Measurements from ENCODE around the gene GRB14. TPM values are rescaled to one million over a fixed set of nuclear protein-coding genes. Genes with fewer than 3 reads are reported as not detected.
A peak's percentile ranks its signal among the peaks of the same experiment; 100 is the strongest.

Gene GRB14
- total RNA-seq, 1 donor from 2014 or later, result 11.1 TPM

DNA sequence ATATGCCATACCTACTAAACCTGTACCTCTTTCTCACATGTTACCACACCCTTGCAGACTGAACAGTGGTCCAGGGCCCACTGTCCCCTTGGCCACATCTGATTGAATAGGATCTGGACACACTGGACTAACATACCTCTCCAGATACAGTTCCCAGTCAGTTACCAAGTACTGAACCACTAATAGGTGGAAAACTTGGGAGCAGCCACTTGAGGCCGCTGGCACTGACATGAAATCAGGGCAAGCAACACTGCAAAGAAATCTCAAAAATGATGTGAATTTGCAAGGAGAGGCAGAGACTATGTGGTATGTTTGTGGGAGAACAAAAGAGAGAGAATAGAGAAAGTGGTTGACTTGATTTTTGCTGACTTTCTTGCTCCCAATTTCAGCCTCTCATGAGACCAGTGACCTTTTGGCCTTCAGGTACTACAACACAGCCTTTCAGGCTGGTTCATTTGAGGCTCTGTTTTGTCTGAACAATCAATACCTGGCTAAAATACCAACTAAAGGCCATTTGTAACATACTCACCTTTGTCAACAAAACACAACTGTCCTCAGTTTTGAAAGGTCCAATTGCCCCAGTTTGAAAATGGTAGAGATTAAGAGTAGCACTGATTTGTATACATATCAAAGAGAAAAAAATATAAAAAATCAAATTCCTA is 7.8 kb downstream of the GRB14 start:
- Mint-ChIP-seq H3K4me3 (ENCODE audit: unreplicated experiment) (no peak overlapping the region), H3K4me1 (ENCODE audit: low read depth, unreplicated experiment) (peaks cover 14% of the 10 kb centered on the region), H3K9me3 (ENCODE audit: unreplicated experiment) (no peaks in the 10 kb centered on the region), H3K36me3 (ENCODE audit: low read depth, unreplicated experiment) (peaks cover 1% of the 10 kb centered on the region), H3K27me3 (ENCODE audit: low read depth, unreplicated experiment) (no peaks in the 10 kb centered on the region), H3K27ac (ENCODE audit: unreplicated experiment) (no peak overlapping the region)
- Histone ChIP-seq H3K79me2 (ENCODE audit: insufficient read depth, low read length) (no peaks in the 10 kb centered on the region), H3K27ac (ENCODE audit: low read depth, low read length) (no peak overlapping the region), H3K27me3 (ENCODE audit: insufficient read depth, low read length) (no peaks in the 10 kb centered on the region), H3K36me3 (ENCODE audit: insufficient read depth, low read length) (no peaks in the 10 kb centered on the region), H3K4me3 (ENCODE audit: insufficient read depth, low read depth, low read length) (no peak overlapping the region), H4K20me1 (ENCODE audit: insufficient read depth, low read length) (no peaks in the 10 kb centered on the region), H3K4me2 (ENCODE audit: low read length) (no peak overlapping the region), H3K9me3 (ENCODE audit: insufficient read depth, low read depth, low read length) (no peaks in the 10 kb centered on the region), H3K9ac (ENCODE audit: low read length) (no peak overlapping the region), H3K4me1 (ENCODE audit: insufficient read depth, low read length) (peaks cover 6% of the 10 kb centered on the region), H2AFZ (ENCODE audit: low read depth, low read length) (no peak overlapping the region)
- no peak for TF ChIP-seq EZH2 (IDR thresholded peaks at IDR 0.05; ENCODE audit: insufficient read depth, low read length)
- no peak for TF ChIP-seq CTCF (IDR thresholded peaks at IDR 0.05; ENCODE audit: insufficient read depth, low read depth, low read length)
- DNase-seq (ENCODE audit: low read depth), result no peak
- no peak for FAIRE-seq

DNA sequence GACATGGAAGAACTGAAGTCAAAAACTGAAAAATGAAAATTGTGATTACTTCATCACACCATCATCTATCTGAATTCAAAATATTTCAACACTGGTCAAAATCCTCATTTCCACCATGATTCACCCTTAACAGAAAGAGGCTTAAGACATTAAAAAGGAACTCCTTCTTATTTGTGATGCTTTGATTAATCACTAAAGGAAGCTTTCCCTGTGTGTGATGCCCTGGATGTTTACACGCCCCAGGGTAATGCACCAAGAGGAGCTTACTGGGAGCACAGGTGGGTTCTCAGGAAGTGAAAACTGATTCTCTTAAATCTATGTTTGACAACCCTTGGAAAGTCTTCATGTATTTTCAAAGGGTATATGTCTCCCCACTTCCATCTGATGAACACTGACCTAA is 11.5 kb downstream of the GRB14 start:
- no peaks in the 10 kb centered on the region for H3K4me1 ChIP-seq (ENCODE audit: insufficient read depth, low read length)
- Mint-ChIP-seq H3K4me1 (ENCODE audit: low read depth, unreplicated experiment) (peaks cover 24% of the 10 kb centered on the region), H3K27me3 (ENCODE audit: low read depth, unreplicated experiment) (no peaks in the 10 kb centered on the region), H3K9me3 (ENCODE audit: unreplicated experiment) (no peaks in the 10 kb centered on the region), H3K36me3 (ENCODE audit: low read depth, unreplicated experiment) (peaks cover 1% of the 10 kb centered on the region), H3K27ac (ENCODE audit: unreplicated experiment) (no peak overlapping the region), H3K4me3 (ENCODE audit: unreplicated experiment) (no peak overlapping the region)
- no peak for DNase-seq (ENCODE audit: low read depth)
- no peaks in the 10 kb centered on the region for H3K27me3 ChIP-seq (ENCODE audit: insufficient read depth, low read length)
- no peak overlapping the region for H3K4me2 ChIP-seq (ENCODE audit: low read length)
- no peak overlapping the region for H3K27ac ChIP-seq (ENCODE audit: low read depth, low read length)
- peak; percentile 9 for FAIRE-seq
- no peaks in the 10 kb centered on the region for H3K9me3 ChIP-seq (ENCODE audit: insufficient read depth, low read depth, low read length)
- H3K9ac ChIP-seq (ENCODE audit: low read length), result no peak overlapping the region
- H2AFZ ChIP-seq (ENCODE audit: low read depth, low read length), result no peak overlapping the region
- no peaks in the 10 kb centered on the region for H3K79me2 ChIP-seq (ENCODE audit: insufficient read depth, low read length)
- H3K4me3 ChIP-seq (ENCODE audit: insufficient read depth, low read depth, low read length), result no peak overlapping the region
- TF ChIP-seq CTCF (IDR thresholded peaks at IDR 0.05; ENCODE audit: insufficient read depth, low read depth, low read length) (no peak), EZH2 (IDR thresholded peaks at IDR 0.05; ENCODE audit: insufficient read depth, low read length) (no peak)
- no peaks in the 10 kb centered on the region for H3K36me3 ChIP-seq (ENCODE audit: insufficient read depth, low read length)
- no peaks in the 10 kb centered on the region for H4K20me1 ChIP-seq (ENCODE audit: insufficient read depth, low read length)

DNA sequence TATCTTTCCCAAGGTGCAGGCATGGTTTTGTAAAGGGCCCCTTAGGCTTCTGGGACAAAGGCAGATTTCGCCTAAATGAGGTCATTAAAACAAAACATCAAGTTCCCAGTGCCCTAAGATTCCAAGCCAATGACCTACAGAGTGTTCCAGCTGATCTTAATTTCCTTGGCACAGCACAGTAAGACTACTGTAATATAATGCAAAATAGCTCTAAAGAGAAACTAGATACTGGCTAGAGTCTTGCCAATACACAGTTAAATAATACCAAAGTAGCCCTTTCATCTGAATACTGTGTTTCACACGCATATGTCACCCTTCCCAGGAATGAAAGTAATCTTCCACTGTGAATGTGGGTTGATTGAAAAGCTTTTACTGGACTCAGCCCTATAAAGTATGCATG is 14.7 kb downstream of the GRB14 start:
- H3K4me2 ChIP-seq (ENCODE audit: low read length), result peak overlapping the region; percentile 10

More for the DNA sequence above, 14.7 kb downstream of the GRB14 start:
- FAIRE-seq, result no peak
- Mint-ChIP-seq H3K4me3 (ENCODE audit: unreplicated experiment) (no peak overlapping the region), H3K36me3 (ENCODE audit: low read depth, unreplicated experiment) (no peaks in the 10 kb centered on the region), H3K27me3 (ENCODE audit: low read depth, unreplicated experiment) (no peaks in the 10 kb centered on the region), H3K9me3 (ENCODE audit: unreplicated experiment) (no peaks in the 10 kb centered on the region), H3K27ac (ENCODE audit: unreplicated experiment) (peak overlapping the region; percentile 36), H3K4me1 (ENCODE audit: low read depth, unreplicated experiment) (peaks cover 19% of the 10 kb centered on the region)
- H3K9me3 ChIP-seq (ENCODE audit: insufficient read depth, low read depth, low read length), result no peaks in the 10 kb centered on the region
- no peaks in the 10 kb centered on the region for H3K79me2 ChIP-seq (ENCODE audit: insufficient read depth, low read length)
- H3K27ac ChIP-seq (ENCODE audit: low read depth, low read length), result no peak overlapping the region
- no peaks in the 10 kb centered on the region for H3K36me3 ChIP-seq (ENCODE audit: insufficient read depth, low read length)
- no peaks in the 10 kb centered on the region for H4K20me1 ChIP-seq (ENCODE audit: insufficient read depth, low read length)
- H2AFZ ChIP-seq (ENCODE audit: low read depth, low read length), result no peak overlapping the region
- no peaks in the 10 kb centered on the region for H3K27me3 ChIP-seq (ENCODE audit: insufficient read depth, low read length)
- H3K9ac ChIP-seq (ENCODE audit: low read length), result no peak overlapping the region
- no peak for TF ChIP-seq EZH2 (IDR thresholded peaks at IDR 0.05; ENCODE audit: insufficient read depth, low read length)
- no peak overlapping the region for H3K4me3 ChIP-seq (ENCODE audit: insufficient read depth, low read depth, low read length)
- no peaks in the 10 kb centered on the region for H3K4me1 ChIP-seq (ENCODE audit: insufficient read depth, low read length)
- DNase-seq (ENCODE audit: low read depth), result peak; percentile 60
